HepG2 (cell line): Measurements from ENCODE around the gene DNM3. TPM values are rescaled to one million over a fixed set of nuclear protein-coding genes. Genes with fewer than 3 reads are reported as not detected.

ENCODE experiments used
- ATAC-seq: fragments of 200-7000 bp; cut with Tn5 transposase; 3 replicates; pipeline ENCODE4 v1.9.1; 2020; ENCODE audit warnings: mild to moderate bottlenecking, moderate library complexity
- BruUV-seq: library from RNA; stranded (reverse); fragments of 400-500 nt; replicated peaks from 2 replicates; lab custom pipeline; 2021; lab: Mats Ljungman, UMichigan
- CTCF ChIA-PET: fragments of 300-600 bp; formaldehyde crosslinking; extraction: SDS; loops from one replicate; lab custom pipeline; 2021; ENCODE audit warnings: low total read pairs, inconsistent platforms, low intra/inter-chr PET ratio; lab: Yijun Ruan, JAX
- POLR2A ChIA-PET: fragments of 350-600 bp; sonication (Branson Sonifier 250); formaldehyde crosslinking; loops from one replicate; lab custom pipeline; 2020; ENCODE audit warnings: antibody characterized with exemption, inconsistent platforms; lab: Yijun Ruan, JAX
- DNase-seq: peaks from one replicate; pipeline ENCODE4 v3.0.0-alpha.2; 2015; ENCODE audit warnings: low spot score
- FAIRE-seq: peaks from 3 replicates; lab custom pipeline; 2011; peaks lifted over from hg19 to GRCh38; lab: Jason Lieb, UNC
- H2AFZ ChIP-seq: one replicate; pipeline ENCODE4 v1.6.1; 2011; ENCODE audit warnings: low read length, inconsistent platforms
- H3K27ac ChIP-seq: fragments of 300-600 bp; 3 replicates; pipeline ENCODE4 v1.8.0; 2011; ENCODE audit warnings: mixed run types, mild to moderate bottlenecking, mixed read lengths, low read length, inconsistent platforms; ENCODE audit not compliant: insufficient read depth; ENCODE audit errors: extremely low read length
- H3K27me3 ChIP-seq, 2 experiments: fragments of 200-600 bp in 1 of 2; 2 replicates in 1 of 2; 3 replicates in 1 of 2; pipeline versions ENCODE4 v1.6.0 to v1.8.0; 2011; ENCODE audit warnings: low read length in 2 of 2, mild to moderate bottlenecking in 2 of 2, moderate library complexity in 2 of 2, inconsistent platforms in 1 of 2; ENCODE audit not compliant: insufficient read depth in 2 of 2, control insufficient read depth in 1 of 2
- H3K36me3 ChIP-seq, 2 experiments: fragments of 200-600 bp in 1 of 2; replicated peaks in 1 of 2; 2 replicates in 1 of 2; 3 replicates in 1 of 2; pipeline versions ENCODE4 v1.5.1 to v1.8.0; 2011; ENCODE audit warnings: low read length in 2 of 2, inconsistent platforms in 1 of 2; ENCODE audit not compliant: insufficient read depth in 2 of 2, control insufficient read depth in 1 of 2
- H3K4me1 ChIP-seq: 2 replicates; pipeline ENCODE4 v1.5.1; 2012; ENCODE audit warnings: low read length, inconsistent platforms; ENCODE audit not compliant: insufficient read depth
- H3K4me2 ChIP-seq: 2 replicates; pipeline ENCODE4 v1.6.0; 2011; ENCODE audit warnings: low read depth, low read length, inconsistent platforms
- H3K4me3 ChIP-seq, 3 experiments: fragments of 200-600 bp in 1 of 3; sonication (generic), shearing (Covaris generic) in 1 of 3; replicated peaks in 1 of 3; 2 replicates each; pipeline ENCODE4 v1.5.1; 2011 to 2016; ENCODE audit warnings: low read length in 3 of 3, inconsistent platforms in 2 of 3, low read depth in 2 of 3, mild to moderate bottlenecking in 2 of 3, control low read depth in 1 of 3, mixed read lengths in 1 of 3; ENCODE audit not compliant: insufficient read depth in 1 of 3
- H3K79me2 ChIP-seq: one replicate; pipeline ENCODE4 v1.6.1; 2011; ENCODE audit warnings: low read length, inconsistent platforms; ENCODE audit not compliant: insufficient read depth
- H3K9ac ChIP-seq: 2 replicates; pipeline ENCODE4 v1.6.0; 2011; ENCODE audit warnings: mild to moderate bottlenecking, low read depth, low read length, inconsistent platforms; ENCODE audit not compliant: insufficient read depth
- H3K9me3 ChIP-seq: 2 replicates; pipeline ENCODE4 v1.5.1; 2012; ENCODE audit warnings: mild to moderate bottlenecking, low read length
- H4K20me1 ChIP-seq: 2 replicates; pipeline ENCODE4 v1.6.0; 2011; ENCODE audit warnings: inconsistent platforms, mild to moderate bottlenecking, low read length, moderate library complexity; ENCODE audit not compliant: insufficient read depth
- CAMTA2 ChIP-seq: sonication (generic); formaldehyde crosslinking; IDR thresholded peaks from 2 replicates; pipeline ENCODE4 v1.4.0; 2020; ENCODE audit warnings: mild to moderate bottlenecking, missing genetic modification reagents, borderline replicate concordance
- FOXA1 ChIP-seq, 2 experiments: fragments of 450-650 bp in 1 of 2; sonication (generic) in 1 of 2; formaldehyde crosslinking in 1 of 2; IDR thresholded peaks; 2 replicates each; pipeline versions ENCODE4 v1.4.0 to v1.6.1; 2016 to 2020; ENCODE audit warnings: missing genetic modification reagents in 1 of 2
- FOXK1 ChIP-seq: sonication (generic); formaldehyde crosslinking; IDR thresholded peaks from 2 replicates; pipeline ENCODE4 v1.4.0; 2020; ENCODE audit warnings: low read depth, missing genetic modification reagents, borderline replicate concordance
- KDM5B ChIP-seq: sonication (generic); formaldehyde crosslinking; IDR thresholded peaks from 2 replicates; pipeline ENCODE4 v1.4.0; 2020; ENCODE audit warnings: missing genetic modification reagents, mild to moderate bottlenecking, borderline replicate concordance
- KLF9 ChIP-seq: IDR thresholded peaks from 2 replicates; pipeline ENCODE4 v1.6.1; 2016; ENCODE audit warnings: low read depth
- PCBP2 ChIP-seq: fragments of 200-400 bp; formaldehyde crosslinking; optimal IDR thresholded peaks from 2 replicates; pipeline ENCODE3; 2018; ENCODE audit warnings: low read length, low read depth; ENCODE audit not compliant: poor library complexity, severe bottlenecking
- SRSF4 ChIP-seq: fragments of 200-400 bp; formaldehyde crosslinking; IDR thresholded peaks from one replicate; pipeline ENCODE4 v1.6.1; 2018; ENCODE audit warnings: mild to moderate bottlenecking, low read depth, low read length, moderate library complexity; ENCODE audit not compliant: poor library complexity, severe bottlenecking
- ZMYM4 ChIP-seq: sonication (generic); formaldehyde crosslinking; IDR thresholded peaks from 2 replicates; pipeline ENCODE4 v1.8.1; 2023; ENCODE audit warnings: mild to moderate bottlenecking, missing genetic modification reagents
- ZNF747 ChIP-seq: sonication (generic); formaldehyde crosslinking; IDR thresholded peaks from 2 replicates; pipeline ENCODE4 v1.8.1; 2023; ENCODE audit warnings: missing genetic modification reagents, mild to moderate bottlenecking, borderline replicate concordance
- WGBS: methylation state at CpG from one replicate; pipeline ENCODE4 v1.1.6; 2017; ENCODE audit warnings: low lambda C conversion rate; 5-methylcytosine and 5-hydroxymethylcytosine counted together
- in situ Hi-C: cut with HindIII; loops from 2 replicates; pipeline ENCODE4 v1.10.0; 2017; ENCODE audit warnings: low pct_unique_long_range_greater_than_20kb; ENCODE audit not compliant: extremely low pct_ligation_motif_present
- intact Hi-C: fragments of 100-400 bp; cut with micrococcal nuclease; formaldehyde crosslinking; loops from one replicate; pipeline ENCODE4 v1.10.0; 2022; ENCODE audit not compliant: unreplicated experiment
- polyA plus RNA-seq, 8 experiments: library from polyadenylated mRNA; depleted of rRNA in 3 of 8; stranded (reverse) in 7 of 8; unstranded in 1 of 8; fragments of >200 nt; fragmentation: Illumina TruSeq in 4 of 8; extraction: Trizol in 4 of 8; gene quantifications; 2 replicates each; pipeline versions ENCODE4 v1.2.1 to v1.2.3, GENCODE V29; 2011 to 2016; ENCODE audit warnings: low read depth in 4 of 8, missing spikeins in 1 of 8, mixed read lengths in 1 of 8; ENCODE audit not compliant: insufficient read depth in 1 of 8
- total RNA-seq, 5 experiments: library from RNA; depleted of rRNA; stranded (reverse); fragments of >200 nt; fragmentation: Illumina TruSeq; extraction: Trizol; gene quantifications; 2 replicates each; pipeline ENCODE4 v1.2.3, GENCODE V29; 2016; ENCODE audit warnings: low read depth in 1 of 5
- TF ChIP-seq, protein P1 (sequence below): sonication (generic); formaldehyde crosslinking; IDR thresholded peaks from 2 replicates; pipeline ENCODE4 v1.4.0; 2020; ENCODE audit warnings: missing genetic modification reagents
- TF ChIP-seq, protein P2 (sequence below): sonication (generic); formaldehyde crosslinking; IDR thresholded peaks from 2 replicates; pipeline ENCODE4 v1.4.0; 2020; ENCODE audit warnings: missing genetic modification reagents, borderline replicate concordance

DNM3 gene
- total and polyA plus RNA-seq, 2 of the 13 experiments (the other 11 are each of a cell fraction or from before 2014, with no cell fraction given): 0.05 TPM; not detected in 1

DNA sequence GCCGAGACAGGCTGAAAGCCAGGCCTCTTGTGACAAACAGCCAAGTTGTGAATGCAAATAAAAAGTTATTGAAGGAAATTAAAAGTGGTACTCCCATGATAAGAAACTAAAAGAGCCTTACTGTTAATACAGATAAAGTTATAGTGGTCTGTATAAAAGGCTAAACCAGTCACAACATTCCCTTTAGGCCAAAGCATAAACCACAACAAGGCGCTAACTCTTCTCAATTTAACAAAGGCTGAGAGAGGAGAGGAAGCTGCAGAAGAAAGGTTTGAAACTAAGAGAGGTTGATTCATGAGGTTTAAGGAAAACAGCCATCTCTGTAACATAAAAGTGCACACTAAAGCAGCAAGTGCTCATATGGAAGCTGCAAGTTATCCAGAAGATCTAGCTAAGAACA is 589.9 kb downstream of the DNM3 start (continued):
- TF ChIP-seq, protein P1, sequence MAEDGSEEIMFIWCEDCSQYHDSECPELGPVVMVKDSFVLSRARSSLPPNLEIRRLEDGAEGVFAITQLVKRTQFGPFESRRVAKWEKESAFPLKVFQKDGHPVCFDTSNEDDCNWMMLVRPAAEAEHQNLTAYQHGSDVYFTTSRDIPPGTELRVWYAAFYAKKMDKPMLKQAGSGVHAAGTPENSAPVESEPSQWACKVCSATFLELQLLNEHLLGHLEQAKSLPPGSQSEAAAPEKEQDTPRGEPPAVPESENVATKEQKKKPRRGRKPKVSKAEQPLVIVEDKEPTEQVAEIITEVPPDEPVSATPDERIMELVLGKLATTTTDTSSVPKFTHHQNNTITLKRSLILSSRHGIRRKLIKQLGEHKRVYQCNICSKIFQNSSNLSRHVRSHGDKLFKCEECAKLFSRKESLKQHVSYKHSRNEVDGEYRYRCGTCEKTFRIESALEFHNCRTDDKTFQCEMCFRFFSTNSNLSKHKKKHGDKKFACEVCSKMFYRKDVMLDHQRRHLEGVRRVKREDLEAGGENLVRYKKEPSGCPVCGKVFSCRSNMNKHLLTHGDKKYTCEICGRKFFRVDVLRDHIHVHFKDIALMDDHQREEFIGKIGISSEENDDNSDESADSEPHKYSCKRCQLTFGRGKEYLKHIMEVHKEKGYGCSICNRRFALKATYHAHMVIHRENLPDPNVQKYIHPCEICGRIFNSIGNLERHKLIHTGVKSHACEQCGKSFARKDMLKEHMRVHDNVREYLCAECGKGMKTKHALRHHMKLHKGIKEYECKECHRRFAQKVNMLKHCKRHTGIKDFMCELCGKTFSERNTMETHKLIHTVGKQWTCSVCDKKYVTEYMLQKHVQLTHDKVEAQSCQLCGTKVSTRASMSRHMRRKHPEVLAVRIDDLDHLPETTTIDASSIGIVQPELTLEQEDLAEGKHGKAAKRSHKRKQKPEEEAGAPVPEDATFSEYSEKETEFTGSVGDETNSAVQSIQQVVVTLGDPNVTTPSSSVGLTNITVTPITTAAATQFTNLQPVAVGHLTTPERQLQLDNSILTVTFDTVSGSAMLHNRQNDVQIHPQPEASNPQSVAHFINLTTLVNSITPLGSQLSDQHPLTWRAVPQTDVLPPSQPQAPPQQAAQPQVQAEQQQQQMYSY (CRISPR knock-in tag): no peak

DNA sequence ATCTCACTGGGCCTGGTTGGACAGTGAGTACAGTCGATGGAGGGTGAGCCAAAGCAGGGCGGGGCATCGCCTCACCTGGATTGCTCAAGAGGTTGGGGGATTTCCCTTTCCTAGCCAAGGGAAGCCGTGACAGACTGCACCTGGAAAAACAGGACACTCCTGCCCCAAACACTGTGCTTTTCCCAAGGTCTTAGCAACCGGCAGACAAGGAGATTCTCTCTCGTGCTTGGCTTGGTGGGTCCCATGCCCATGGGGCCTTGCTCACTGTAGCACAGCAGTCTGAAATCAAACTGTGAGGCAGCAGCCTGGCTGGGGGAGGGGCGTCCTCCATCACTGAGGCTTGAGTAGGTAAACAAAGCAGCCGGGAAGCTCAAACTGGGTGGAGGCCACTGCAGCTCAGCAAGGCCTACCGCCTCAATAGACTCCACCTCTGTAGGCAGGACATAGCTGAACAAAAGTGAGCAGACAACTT is 590.5 kb downstream of the DNM3 start:
- 33% methylated on average over 5 of the region's 9 CpGs for WGBS
- Histone ChIP-seq H3K79me2 (no peaks in the 10 kb centered on the region), H3K27ac (no peak overlapping the region), H2AFZ (no peak overlapping the region), H4K20me1 (no peaks in the 10 kb centered on the region), H3K9ac (no peak overlapping the region), H3K4me3 (peak overlapping the region in 1 of 3 experiments; percentile 17; a peak in 1 of 6 replicates), H3K4me1 (peaks cover 17% of the 10 kb centered on the region), H3K36me3 (no peaks in the 10 kb centered on the region), H3K9me3 (no peaks in the 10 kb centered on the region), H3K27me3 (no peaks in the 10 kb centered on the region), H3K4me2 (peak overlapping the region; percentile 66)
- intact Hi-C loops: no loop called here
- CTCF ChIA-PET: no interaction called here
- in situ Hi-C loops: no loop called here
- FAIRE-seq (no peak), DNase-seq (peak; percentile 36), ATAC-seq (peak; percentile 71)
- BruUV-seq: no TSS peak
- POLR2A ChIA-PET: interaction anchor here (1.2 to 1.7 kb wide), 3 partner anchors 13 to 101 kb away, joined by 3 to 6 read pairs (median 3); partner anchors contain the start of gene SUCO
- TF ChIP-seq ZMYM4: peak; percentile 47
- TF ChIP-seq CAMTA2 (CRISPR knock-in tag): no peak
- no peak for TF ChIP-seq FOXA1 (IDR thresholded peaks at IDR 0.05)
- peak; percentile 70; the same call in 1 of the 2 replicates for TF ChIP-seq FOXA1 (CRISPR knock-in tag; IDR thresholded peaks at IDR 0.05)
- TF ChIP-seq, protein P2, sequence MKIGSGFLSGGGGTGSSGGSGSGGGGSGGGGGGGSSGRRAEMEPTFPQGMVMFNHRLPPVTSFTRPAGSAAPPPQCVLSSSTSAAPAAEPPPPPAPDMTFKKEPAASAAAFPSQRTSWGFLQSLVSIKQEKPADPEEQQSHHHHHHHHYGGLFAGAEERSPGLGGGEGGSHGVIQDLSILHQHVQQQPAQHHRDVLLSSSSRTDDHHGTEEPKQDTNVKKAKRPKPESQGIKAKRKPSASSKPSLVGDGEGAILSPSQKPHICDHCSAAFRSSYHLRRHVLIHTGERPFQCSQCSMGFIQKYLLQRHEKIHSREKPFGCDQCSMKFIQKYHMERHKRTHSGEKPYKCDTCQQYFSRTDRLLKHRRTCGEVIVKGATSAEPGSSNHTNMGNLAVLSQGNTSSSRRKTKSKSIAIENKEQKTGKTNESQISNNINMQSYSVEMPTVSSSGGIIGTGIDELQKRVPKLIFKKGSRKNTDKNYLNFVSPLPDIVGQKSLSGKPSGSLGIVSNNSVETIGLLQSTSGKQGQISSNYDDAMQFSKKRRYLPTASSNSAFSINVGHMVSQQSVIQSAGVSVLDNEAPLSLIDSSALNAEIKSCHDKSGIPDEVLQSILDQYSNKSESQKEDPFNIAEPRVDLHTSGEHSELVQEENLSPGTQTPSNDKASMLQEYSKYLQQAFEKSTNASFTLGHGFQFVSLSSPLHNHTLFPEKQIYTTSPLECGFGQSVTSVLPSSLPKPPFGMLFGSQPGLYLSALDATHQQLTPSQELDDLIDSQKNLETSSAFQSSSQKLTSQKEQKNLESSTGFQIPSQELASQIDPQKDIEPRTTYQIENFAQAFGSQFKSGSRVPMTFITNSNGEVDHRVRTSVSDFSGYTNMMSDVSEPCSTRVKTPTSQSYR: peak; percentile 90
- no peak for TF ChIP-seq FOXK1 (CRISPR knock-in tag)
- TF ChIP-seq ZNF747 (CRISPR knock-in tag): no peak
- TF ChIP-seq KLF9 (CRISPR knock-in tag): no peak
- 0 out of 2 replicates have a peak, but pooled peaks have one; percentile 48 for TF ChIP-seq KDM5B (CRISPR knock-in tag)
- no peak for TF ChIP-seq SRSF4
- no peak for TF ChIP-seq PCBP2
